Lower lobe of right lung (tissue), 2 donors: ENCODE results near the gene LIPA. TPM values are rescaled to one million over a fixed set of nuclear protein-coding genes. Genes with fewer than 3 reads are reported as not detected.

Source experiments
- ATAC-seq, 2 donors: fragments of 200-7000 bp; cut with Tn5 transposase; one replicate each; pipeline ENCODE4 v1.9.1; 2020 to 2022; ENCODE audit warnings: mild to moderate bottlenecking in 2 of 2, moderate library complexity in 2 of 2
- DNase-seq: peaks from one replicate; pipeline ENCODE4 v3.0.0-alpha.2; 2020
- H3K27ac ChIP-seq: fragments of 200-600 bp; one replicate; pipeline ENCODE4 v1.8.0; 2022
- H3K27me3 ChIP-seq: fragments of 200-600 bp; one replicate; pipeline ENCODE4 v1.8.0; 2022; ENCODE audit warnings: low read depth
- H3K36me3 ChIP-seq: fragments of 200-600 bp; one replicate; pipeline ENCODE4 v1.8.0; 2022; ENCODE audit warnings: mild to moderate bottlenecking
- H3K4me1 ChIP-seq: fragments of 200-600 bp; one replicate; pipeline ENCODE4 v1.8.0; 2022
- H3K4me3 ChIP-seq: fragments of 200-600 bp; one replicate; pipeline ENCODE4 v1.8.0; 2022; ENCODE audit warnings: mild to moderate bottlenecking
- H3K9me3 ChIP-seq: fragments of 200-600 bp; one replicate; pipeline ENCODE4 v1.8.0; 2022
- intact Hi-C: fragments of 100-400 bp; cut with DNase I; formaldehyde crosslinking; loops from one replicate; pipeline ENCODE4 v1.11.0; 2022
- total RNA-seq: library from RNA; stranded (reverse); fragmentation: NEBNext Ultra II Directional; extraction: Animal tissue kit (Norgen Biotek cat#: 25700); gene quantifications from one replicate; pipeline ENCODE4 v1.2.1, GENCODE V29; 2021
- TF ChIP-seq, protein P1 (sequence below): fragments of 200-600 bp; IDR thresholded peaks from one replicate; pipeline ENCODE4 v1.8.0; 2022; ENCODE audit warnings: antibody characterized with exemption, mild to moderate bottlenecking
- donor health status: DM: no; HTN: yes; CAD: no; lungs with severe emphysema.

LIPA gene
- total RNA-seq, 1 donor from 2014 or later: 174 TPM

DNA sequence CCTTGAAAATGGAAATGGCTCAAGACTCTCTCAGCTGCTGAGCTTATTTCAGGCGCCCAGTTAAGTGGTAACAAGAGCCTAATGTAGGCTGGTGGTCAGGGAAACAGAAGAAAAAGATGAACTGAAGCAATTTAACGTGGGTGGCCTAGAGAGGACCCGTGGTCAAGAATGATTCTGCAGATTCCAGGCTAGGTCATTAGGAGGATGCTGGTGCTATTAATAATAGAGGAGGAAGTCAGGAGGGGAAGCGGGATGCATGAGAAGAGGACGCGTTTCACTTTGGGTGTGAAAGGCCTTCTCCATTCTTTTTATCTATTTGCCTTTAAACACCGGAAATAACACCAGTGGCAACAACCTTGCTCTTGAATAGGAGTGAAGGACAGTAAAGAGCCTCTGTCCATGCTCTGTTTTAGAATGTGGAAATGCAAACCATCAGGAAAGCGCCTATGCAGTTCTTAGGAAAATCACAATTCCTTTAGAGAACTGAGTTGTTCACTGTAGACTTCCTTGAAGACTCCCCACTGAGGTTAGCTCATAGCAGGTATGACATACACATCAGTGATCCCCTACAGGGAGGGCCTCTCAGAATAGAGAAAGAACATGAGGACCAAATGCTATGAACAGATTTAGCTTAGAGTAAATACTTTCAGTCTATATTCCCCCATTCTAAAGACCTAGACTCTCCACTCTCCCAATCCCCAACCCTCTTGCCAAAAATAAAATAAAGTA, 8.6 kb downstream of the LIPA start:
- no peak overlapping the region for H3K27ac ChIP-seq
- H3K4me3 ChIP-seq: no peak overlapping the region
- ATAC-seq (peak; percentile 86 to 88), DNase-seq (no peak)
- no peaks in the 10 kb centered on the region for H3K27me3 ChIP-seq
- no peaks in the 10 kb centered on the region for H3K9me3 ChIP-seq
- H3K36me3 ChIP-seq: peaks cover 23% of the 10 kb centered on the region
- TF ChIP-seq, protein P1, sequence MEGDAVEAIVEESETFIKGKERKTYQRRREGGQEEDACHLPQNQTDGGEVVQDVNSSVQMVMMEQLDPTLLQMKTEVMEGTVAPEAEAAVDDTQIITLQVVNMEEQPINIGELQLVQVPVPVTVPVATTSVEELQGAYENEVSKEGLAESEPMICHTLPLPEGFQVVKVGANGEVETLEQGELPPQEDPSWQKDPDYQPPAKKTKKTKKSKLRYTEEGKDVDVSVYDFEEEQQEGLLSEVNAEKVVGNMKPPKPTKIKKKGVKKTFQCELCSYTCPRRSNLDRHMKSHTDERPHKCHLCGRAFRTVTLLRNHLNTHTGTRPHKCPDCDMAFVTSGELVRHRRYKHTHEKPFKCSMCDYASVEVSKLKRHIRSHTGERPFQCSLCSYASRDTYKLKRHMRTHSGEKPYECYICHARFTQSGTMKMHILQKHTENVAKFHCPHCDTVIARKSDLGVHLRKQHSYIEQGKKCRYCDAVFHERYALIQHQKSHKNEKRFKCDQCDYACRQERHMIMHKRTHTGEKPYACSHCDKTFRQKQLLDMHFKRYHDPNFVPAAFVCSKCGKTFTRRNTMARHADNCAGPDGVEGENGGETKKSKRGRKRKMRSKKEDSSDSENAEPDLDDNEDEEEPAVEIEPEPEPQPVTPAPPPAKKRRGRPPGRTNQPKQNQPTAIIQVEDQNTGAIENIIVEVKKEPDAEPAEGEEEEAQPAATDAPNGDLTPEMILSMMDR: no peak
- intact Hi-C loops: no loop called here
- peaks cover 26% of the 10 kb centered on the region for H3K4me1 ChIP-seq

DNA sequence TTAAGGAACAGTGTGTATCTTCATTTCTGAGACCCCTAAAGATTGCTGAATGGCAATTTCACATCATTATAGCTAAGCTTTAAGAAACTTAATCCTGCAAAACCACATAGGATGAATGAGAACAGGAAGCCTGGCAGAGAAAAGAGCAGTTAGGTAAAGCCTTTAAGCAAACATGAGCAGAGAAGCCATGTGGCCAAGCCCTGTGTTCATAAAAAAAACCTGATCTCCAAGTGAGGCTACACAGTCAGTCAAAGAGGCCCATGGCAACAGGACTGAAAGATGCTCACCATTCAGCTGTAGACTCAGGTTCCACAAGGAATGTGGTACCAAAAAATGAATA, 9.3 kb downstream of the LIPA start:
- Histone ChIP-seq H3K27me3 (no peaks in the 10 kb centered on the region), H3K4me3 (no peak overlapping the region), H3K27ac (peak overlapping the region; percentile 39), H3K4me1 (peaks cover 26% of the 10 kb centered on the region), H3K9me3 (no peaks in the 10 kb centered on the region), H3K36me3 (peaks cover 23% of the 10 kb centered on the region)
- TF ChIP-seq, protein P1: no peak
- DNase-seq (no peak), ATAC-seq (peak; percentile 12 to 22)
- intact Hi-C loops: no loop called here

DNA sequence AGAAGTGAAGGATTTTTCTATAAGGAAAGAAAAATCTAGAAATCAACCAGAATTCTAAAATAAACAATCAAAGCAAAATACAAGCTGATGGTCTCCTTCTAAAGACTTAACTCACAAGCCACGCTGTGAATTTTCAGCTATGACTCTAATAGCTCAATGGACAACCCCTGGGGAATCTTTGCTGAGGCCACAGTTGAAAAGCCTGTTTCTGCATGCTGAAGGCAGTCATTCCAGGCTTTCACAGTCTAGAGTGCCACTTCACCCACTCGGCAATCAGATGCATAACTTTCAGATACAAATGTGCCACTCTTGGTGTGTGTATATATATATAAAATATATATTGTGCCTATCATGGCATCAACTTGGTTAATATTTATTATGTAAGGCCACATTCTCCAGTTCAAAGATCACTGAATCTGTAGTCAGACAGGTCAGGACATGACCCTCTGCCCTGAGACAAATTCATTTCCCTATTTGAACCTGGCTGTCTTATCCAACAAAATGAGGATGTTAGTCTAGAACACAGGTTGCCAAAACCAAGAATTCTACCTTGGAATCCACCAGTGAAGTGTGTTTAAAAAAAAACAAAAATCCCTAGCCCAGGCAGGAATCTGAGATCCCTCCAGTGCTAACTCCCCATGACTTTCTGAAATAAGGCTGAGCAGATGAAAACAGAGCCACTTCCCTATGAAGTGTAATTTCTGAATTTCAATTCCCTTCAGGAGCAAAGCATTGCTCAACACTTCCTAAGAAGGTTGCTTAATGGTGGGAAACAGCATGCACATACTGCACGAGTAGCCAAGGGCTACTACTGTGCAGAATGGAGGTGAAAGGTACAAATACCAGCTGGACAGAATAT, 9.9 kb downstream of the LIPA start:
- Histone ChIP-seq H3K27me3 (no peaks in the 10 kb centered on the region), H3K4me1 (peaks cover 26% of the 10 kb centered on the region), H3K4me3 (no peak overlapping the region), H3K27ac (peak overlapping the region; percentile 39), H3K36me3 (peaks cover 23% of the 10 kb centered on the region), H3K9me3 (no peaks in the 10 kb centered on the region)
- DNase-seq: no peak
- TF ChIP-seq, protein P1: no peak
- intact Hi-C loops: no loop called here
- peak; percentile 63 to 82 for ATAC-seq

DNA sequence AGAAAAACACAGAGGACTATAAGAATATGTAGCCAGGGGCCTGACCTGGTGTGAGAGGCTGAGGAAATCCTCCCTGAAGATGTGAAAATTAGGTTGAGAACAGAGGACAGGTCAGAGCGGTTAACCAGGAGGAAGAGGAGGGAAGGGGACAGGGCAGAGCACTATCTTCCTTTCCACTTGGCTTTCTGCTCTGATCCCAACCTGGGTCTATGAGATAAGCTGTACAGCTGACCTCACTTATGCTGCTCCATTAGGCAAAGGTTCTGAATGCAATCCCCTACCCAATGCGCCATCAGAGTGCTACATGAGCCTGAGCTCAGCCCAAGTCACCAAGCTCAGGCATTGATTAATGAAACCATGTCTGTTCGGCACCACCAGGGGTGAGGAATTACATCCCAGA, 10.5 kb downstream of the LIPA start:
- TF ChIP-seq, protein P1: no peak
- Histone ChIP-seq H3K27ac (no peak overlapping the region), H3K27me3 (no peaks in the 10 kb centered on the region), H3K4me3 (no peak overlapping the region), H3K4me1 (peaks cover 26% of the 10 kb centered on the region), H3K36me3 (peaks cover 23% of the 10 kb centered on the region), H3K9me3 (no peaks in the 10 kb centered on the region)
- DNase-seq (no peak), ATAC-seq (no peak)
- intact Hi-C loops: no loop called here

DNA sequence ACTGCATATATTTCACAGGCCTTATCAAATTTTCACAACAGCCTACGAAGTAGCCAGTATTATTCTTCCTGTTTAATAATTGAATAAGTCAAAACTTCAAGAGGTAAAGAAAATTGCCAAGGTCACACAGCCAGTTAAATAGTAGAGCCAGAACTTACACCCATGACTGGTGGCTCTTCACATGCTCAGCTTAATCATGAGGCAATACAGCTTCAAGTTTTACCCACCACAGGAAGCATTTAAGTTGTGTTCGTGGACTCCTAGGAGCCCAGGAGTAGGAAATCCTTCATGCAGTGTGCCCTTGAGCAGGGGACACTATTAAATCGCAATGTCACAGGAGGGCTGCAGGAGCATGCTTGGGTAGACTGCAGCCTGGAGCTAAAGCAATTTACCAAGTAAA, 11.1 kb downstream of the LIPA start:
- Histone ChIP-seq H3K27me3 (no peaks in the 10 kb centered on the region), H3K9me3 (no peaks in the 10 kb centered on the region), H3K27ac (no peak overlapping the region), H3K36me3 (peaks cover 23% of the 10 kb centered on the region), H3K4me1 (peaks cover 27% of the 10 kb centered on the region), H3K4me3 (no peak overlapping the region)
- intact Hi-C loops: no loop called here
- TF ChIP-seq, protein P1: no peak
- ATAC-seq: no peak
- no peak for DNase-seq
